DND-41 (cell line): ENCODE measurements around the gene PI4K2B.

ENCODE experiments used
- CTCF ChIP-seq: IDR thresholded peaks from 2 replicates; pipeline ENCODE4 v1.5.1; 2012; ENCODE audit warnings: borderline replicate concordance, low read length, moderate library complexity, mild to moderate bottlenecking; ENCODE audit not compliant: poor library complexity, severe bottlenecking; ENCODE audit errors: extremely low read depth
- EZH2 ChIP-seq: IDR thresholded peaks from 3 replicates; pipeline ENCODE4 v1.6.1; 2012; ENCODE audit warnings: borderline replicate concordance, low read depth, mild to moderate bottlenecking, moderate library complexity, low read length, inconsistent platforms; ENCODE audit not compliant: severe bottlenecking

GRCh38 chr4:25321703-25322102, 87.9 kb downstream of the PI4K2B start:
- TF ChIP-seq CTCF (no peak), EZH2 (no peak)
